ENCODE measurements around the gene VSIG10L.

- TF ChIP-seq POLR2A (IDR thresholded peaks at IDR 0.05) (no peak), CTCF (IDR thresholded peaks at IDR 0.05) (no peak)
Observed at GRCh38 chr19:51346742-51347141, 4.8 kb upstream of the VSIG10L start.
